NB4 (cell line): ENCODE data around the gene CCDC57.

Experiments
- DNase-seq: peaks from one replicate; pipeline ENCODE4 v3.0.0; 2010; ENCODE audit warnings: low read depth
- H3K4me3 ChIP-seq: one replicate; pipeline ENCODE4 v1.5.1; 2011; ENCODE audit warnings: mild to moderate bottlenecking, low read depth, low read length, moderate library complexity
- MYC ChIP-seq: IDR thresholded peaks from 2 replicates; pipeline ENCODE4 v1.6.1; 2011; ENCODE audit warnings: low read depth, low read length
- POLR2A ChIP-seq: IDR thresholded peaks from 2 replicates; pipeline ENCODE4 v1.6.1; 2011; ENCODE audit warnings: mild to moderate bottlenecking; ENCODE audit not compliant: insufficient read length; ENCODE audit errors: extremely low read depth
- TF ChIP-seq, protein P1 (sequence below): IDR thresholded peaks from one replicate; pipeline ENCODE4 v1.5.1; 2012; ENCODE audit warnings: low read depth, low read length
- TF ChIP-seq, protein P2 (sequence below): IDR thresholded peaks from 2 replicates; pipeline ENCODE4 v1.6.1; 2011; ENCODE audit warnings: low read depth, low read length

CCDC57 gene

DNA sequence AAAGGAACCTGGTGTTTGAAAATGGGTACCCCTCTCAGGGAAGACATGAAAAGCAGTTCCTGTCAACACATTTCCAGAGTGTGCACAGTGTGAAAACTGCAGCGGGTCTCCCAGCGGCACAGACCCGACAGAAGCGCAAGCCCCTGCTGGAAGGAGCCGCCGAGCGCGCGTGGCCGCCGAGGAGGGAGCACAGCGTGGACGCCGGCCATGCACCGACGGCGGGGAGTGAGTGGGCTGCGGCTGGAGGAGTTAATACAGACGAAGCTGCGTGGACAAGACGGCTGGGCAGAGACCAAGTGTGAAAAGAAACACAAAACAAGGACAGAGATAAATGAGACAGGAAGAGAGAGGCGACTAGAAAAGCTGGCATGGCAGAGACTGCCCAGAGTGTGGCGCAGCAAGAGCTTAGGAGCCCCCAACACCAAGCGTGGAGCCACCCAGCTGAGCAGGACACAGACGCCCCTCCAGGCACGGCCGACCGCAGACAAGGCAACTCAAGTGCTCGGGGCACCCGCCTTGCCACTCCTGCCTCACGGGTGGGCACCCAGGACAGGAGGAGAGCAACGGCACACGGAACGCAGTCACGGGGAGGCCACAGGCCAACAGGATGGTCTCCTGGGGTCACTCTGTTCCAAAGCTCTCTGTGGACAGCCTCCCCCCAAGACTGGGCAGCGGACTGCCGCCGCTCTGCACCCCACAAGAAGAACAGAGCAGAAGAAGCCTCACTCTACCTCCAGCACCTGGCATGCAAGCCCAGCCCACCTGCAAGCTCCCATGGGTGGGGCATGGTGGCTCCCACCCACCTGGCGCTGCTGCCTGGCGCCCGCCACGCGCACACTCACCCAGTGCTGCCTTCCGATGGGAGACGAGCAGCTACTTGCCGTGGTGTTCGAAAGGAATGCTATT lies 32.7 kb upstream of the CCDC57 start:
- TF ChIP-seq, protein P1, sequence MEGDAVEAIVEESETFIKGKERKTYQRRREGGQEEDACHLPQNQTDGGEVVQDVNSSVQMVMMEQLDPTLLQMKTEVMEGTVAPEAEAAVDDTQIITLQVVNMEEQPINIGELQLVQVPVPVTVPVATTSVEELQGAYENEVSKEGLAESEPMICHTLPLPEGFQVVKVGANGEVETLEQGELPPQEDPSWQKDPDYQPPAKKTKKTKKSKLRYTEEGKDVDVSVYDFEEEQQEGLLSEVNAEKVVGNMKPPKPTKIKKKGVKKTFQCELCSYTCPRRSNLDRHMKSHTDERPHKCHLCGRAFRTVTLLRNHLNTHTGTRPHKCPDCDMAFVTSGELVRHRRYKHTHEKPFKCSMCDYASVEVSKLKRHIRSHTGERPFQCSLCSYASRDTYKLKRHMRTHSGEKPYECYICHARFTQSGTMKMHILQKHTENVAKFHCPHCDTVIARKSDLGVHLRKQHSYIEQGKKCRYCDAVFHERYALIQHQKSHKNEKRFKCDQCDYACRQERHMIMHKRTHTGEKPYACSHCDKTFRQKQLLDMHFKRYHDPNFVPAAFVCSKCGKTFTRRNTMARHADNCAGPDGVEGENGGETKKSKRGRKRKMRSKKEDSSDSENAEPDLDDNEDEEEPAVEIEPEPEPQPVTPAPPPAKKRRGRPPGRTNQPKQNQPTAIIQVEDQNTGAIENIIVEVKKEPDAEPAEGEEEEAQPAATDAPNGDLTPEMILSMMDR = no peak
- TF ChIP-seq MYC = no peak
- TF ChIP-seq, protein P2, sequence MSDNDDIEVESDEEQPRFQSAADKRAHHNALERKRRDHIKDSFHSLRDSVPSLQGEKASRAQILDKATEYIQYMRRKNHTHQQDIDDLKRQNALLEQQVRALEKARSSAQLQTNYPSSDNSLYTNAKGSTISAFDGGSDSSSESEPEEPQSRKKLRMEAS = no peak
- TF ChIP-seq POLR2A = peak; percentile 12
- no peak for DNase-seq
- no peak overlapping the region for H3K4me3 ChIP-seq

DNA sequence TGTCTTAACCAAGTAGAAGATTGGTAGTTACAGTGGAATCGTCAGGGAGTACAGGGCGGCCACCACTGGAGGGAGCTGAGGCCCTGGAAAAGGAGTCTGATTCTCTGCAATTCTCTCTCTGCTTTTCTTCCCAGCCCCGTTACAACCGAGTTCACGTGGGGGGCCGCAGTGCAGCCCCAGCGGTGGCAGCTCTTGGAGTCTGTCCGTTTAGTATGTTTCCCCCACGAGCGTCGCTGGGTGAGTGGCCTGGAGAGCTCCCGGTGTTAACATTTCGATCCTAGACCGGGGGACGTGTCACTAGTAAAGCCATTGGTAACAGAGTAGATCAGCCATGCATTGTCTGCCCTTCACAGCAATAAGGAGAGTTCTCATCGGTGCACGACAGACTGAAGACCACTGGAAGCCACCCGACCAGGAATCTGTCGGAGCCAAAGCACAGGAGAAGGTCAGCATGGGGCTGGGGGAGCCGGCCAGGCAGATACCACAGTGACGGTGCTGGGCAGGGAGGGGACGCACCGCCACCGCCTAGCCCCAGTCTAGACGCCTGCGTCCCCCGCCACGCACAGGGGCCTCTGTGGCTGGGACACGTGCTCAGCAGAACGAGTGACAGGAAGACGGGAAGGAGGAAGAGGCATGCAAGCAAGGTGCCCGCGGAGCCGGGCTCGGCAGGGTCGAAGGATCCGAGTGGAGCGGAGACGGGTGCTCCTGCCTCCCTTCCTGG lies 31.9 kb upstream of the CCDC57 start:
- peak; percentile 30 for TF ChIP-seq POLR2A
- TF ChIP-seq, protein P1 = peak; percentile 35
- TF ChIP-seq, protein P2 = no peak
- peak; percentile 66 for DNase-seq
- H3K4me3 ChIP-seq = no peak overlapping the region

DNA sequence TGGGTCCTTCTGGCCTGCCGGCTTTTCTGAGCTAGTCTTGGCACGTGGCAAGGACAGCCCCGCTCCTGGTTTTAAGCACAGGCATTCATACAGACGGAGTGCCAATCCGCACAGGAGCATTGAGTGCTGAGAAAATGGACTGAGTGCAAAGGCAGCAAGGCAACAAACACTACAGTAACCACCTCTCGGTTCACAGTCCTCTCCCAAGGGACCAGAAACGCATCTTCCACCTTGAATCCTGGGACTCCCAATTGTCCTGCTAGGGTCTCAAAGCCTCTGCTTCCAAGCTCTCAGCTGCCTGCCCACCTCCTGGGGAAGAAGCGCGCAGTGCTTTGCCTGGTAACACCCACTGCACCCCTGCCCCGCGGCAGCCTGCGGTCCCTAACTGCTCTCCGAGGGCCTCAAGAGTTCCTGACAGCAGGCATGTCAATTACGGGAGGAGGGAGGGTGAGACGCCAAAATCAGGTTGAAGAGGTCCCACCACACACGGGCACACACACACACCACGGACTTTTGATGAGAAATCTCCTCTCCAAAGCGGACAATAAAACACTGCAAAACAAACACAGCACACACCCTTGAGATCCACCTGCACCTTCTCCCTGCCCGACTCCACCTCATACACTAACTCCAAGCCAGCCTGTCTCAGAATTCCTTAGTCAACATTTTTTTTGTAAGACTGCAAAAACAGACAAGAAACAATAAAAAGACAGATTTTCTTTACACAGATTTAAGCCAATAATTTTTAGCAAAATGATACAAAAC lies 31.2 kb upstream of the CCDC57 start:
- no peak for DNase-seq
- no peak overlapping the region for H3K4me3 ChIP-seq
- TF ChIP-seq POLR2A (no peak), MYC (no peak)
- TF ChIP-seq, protein P2 = no peak
- TF ChIP-seq, protein P1 = no peak

DNA sequence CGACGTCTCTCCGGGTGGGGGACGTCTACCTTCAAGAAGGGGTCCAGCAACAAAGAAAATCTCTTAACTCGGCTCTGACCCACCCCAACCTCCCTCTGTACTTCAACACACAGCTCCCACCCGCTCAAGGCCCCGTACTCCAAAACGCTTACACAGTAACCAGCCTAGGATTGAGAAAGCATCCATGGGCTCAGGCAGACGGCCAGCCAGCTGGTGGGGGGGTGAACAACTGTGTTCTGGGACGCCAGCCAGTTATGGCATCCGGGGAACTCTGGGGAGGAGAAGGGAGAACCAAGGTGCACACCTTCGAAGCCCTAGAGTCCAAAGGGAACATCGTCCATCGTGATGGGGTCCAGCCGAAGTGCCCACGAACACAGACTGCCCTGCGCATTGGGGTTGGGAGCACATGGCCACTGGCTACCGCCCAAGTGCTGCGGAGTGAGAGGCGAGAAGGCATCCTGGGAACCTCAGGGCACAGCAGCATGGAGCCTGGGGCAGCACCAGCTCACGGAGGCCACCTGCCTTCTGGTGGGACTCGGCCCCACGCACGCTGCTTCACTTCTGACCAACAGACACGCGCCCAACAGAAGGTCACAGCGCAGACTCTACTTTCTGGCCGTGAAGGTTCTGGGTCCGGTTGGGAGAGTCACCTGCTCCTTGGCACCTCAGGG lies 30.5 kb upstream of the CCDC57 start:
- peak; percentile 49 for DNase-seq
- TF ChIP-seq, protein P1 = no peak
- TF ChIP-seq, protein P2 = peak; percentile 57
- TF ChIP-seq MYC = peak; percentile 34; the same call in 1 of the 2 replicates
- no peak for TF ChIP-seq POLR2A
- H3K4me3 ChIP-seq = no peak overlapping the region

DNA sequence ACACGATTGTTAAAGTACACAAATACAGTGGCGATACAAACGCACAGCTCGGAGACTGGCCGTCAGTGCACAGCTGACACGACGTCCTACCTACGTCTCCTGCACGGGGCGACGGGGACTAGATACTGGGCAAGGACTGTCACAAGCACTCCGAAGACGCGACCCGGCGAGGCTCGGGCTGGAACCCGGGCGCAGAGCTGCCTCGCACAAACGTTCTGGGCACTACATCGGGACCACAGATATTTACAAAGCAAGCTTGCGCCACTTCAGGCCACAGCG lies 30.0 kb upstream of the CCDC57 start:
- no peak for TF ChIP-seq POLR2A
- TF ChIP-seq, protein P2 = no peak
- TF ChIP-seq, protein P1 = no peak
- peak; percentile 43 for DNase-seq
- H3K4me3 ChIP-seq = no peak overlapping the region
